Measurements from ENCODE around the gene ENOX1.
"Not testable (repeated sequence)": the region's sequence is repeated elsewhere in the genome, so short reads cannot be mapped to it uniquely, and the experiment has no call there.

Gene ENOX1

DNA sequence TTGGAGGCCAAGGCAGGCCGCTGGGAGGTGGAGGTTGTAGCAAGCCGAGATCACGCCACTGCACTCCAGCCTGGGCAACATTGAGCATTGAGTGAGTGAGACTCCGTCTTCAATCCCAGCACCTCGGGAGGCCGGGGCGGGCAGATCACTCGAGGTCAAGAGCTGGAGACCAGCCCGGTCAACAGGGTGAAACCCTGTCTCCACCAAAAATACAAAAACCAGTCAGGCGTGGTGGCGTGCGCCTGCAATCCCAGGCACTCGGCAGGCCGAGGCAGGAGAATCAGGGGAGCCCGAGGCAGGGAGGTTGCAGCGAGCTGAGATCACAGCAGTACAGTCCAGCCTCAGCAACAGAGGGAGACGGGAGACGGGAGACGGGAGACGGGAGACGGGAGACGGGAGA, 369.9 kb downstream of the ENOX1 start:
- H3K79me2 ChIP-seq (ENCODE audit: control insufficient read depth, insufficient read depth, low read length, unreplicated experiment); H3K4me3 ChIP-seq (ENCODE audit: low read depth, low read length); H3K27me3 ChIP-seq (ENCODE audit: insufficient read depth, low read length); H2AFZ ChIP-seq (ENCODE audit: low read length, unreplicated experiment); H3K4me1 ChIP-seq (ENCODE audit: control insufficient read depth, insufficient read depth, low read length, unreplicated experiment); H3K36me3 ChIP-seq (ENCODE audit: insufficient read depth, low read length); H3K27ac ChIP-seq (ENCODE audit: low read depth, low read length): not testable (repeated sequence)

DNA sequence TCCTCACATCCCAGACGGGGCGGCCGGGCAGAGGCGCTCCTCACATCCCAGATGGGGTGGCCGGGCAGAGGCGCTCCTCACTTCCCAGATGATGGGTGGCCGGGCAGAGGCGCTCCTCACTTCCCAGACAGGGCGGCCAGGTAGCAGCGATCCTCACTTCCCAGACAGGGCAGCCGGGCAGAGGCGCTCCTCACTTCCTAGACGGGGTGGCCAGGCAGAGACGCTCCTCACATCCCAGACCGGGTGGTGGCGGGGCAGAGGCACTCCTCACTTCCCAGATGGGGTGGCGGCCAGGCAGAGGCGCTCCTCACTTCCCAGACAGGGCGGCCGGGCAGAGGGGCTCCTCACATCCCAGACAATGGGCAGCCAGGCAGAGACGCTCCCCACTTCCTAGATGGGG, 370.4 kb downstream of the ENOX1 start:
- H3K4me1 ChIP-seq (ENCODE audit: control insufficient read depth, insufficient read depth, low read length, unreplicated experiment); H3K79me2 ChIP-seq (ENCODE audit: control insufficient read depth, insufficient read depth, low read length, unreplicated experiment); H3K27ac ChIP-seq (ENCODE audit: low read depth, low read length); H3K4me3 ChIP-seq (ENCODE audit: low read depth, low read length); H3K27me3 ChIP-seq (ENCODE audit: insufficient read depth, low read length); H2AFZ ChIP-seq (ENCODE audit: low read length, unreplicated experiment); H3K36me3 ChIP-seq (ENCODE audit: insufficient read depth, low read length): not testable (repeated sequence)

DNA sequence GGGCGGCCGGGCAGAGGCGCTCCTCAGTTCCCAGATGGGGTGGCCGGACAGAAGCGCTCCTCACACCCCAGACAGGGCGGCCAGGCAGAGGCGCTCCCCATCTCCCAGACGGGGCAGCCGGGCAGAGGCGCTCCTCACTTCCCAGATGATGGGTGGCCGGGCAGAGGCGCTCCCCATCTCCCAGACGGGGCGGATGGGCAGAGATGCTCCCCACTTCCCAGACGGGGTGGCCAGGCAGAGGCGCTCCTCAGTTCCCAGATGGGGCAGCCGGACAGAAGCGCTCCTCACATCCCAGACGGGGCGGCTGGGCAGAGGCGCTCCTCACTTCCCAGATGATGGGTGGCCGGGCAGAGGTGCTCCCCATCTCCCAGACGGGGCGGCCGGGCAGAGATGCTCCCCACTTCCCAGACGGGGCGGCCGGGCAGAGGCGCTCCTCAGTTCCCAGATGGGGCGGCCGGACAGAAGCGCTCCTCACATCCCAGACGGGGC, 370.8 kb downstream of the ENOX1 start:
- not testable (repeated sequence) for H3K27me3 ChIP-seq (ENCODE audit: insufficient read depth, low read length); H3K27ac ChIP-seq (ENCODE audit: low read depth, low read length); H2AFZ ChIP-seq (ENCODE audit: low read length, unreplicated experiment); H3K4me1 ChIP-seq (ENCODE audit: control insufficient read depth, insufficient read depth, low read length, unreplicated experiment); H3K36me3 ChIP-seq (ENCODE audit: insufficient read depth, low read length); H3K79me2 ChIP-seq (ENCODE audit: control insufficient read depth, insufficient read depth, low read length, unreplicated experiment); H3K4me3 ChIP-seq (ENCODE audit: low read depth, low read length)

DNA sequence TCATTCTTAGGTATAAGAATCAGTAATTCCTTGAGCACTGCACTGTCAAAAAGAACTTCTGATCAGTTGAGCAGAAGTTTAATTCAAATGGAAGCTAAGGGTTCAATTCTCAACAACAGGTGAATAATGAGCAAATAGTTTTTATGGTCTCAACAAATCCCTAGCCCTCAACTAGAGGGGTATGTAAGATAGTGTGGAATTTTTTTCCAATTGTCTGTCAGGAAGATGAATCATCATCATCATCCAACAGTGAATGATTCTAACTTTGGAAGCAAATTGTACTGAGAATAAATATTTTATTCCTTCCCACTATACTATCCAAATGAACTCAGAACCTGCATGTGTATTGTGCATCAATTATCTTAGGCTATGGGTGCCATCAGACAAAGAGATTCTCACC, 372.7 kb downstream of the ENOX1 start:
- no peak overlapping the region for H3K4me3 ChIP-seq (ENCODE audit: low read depth, low read length)
- H3K27ac ChIP-seq (ENCODE audit: low read depth, low read length), result no peak overlapping the region
- H2AFZ ChIP-seq (ENCODE audit: low read length, unreplicated experiment), result no peak overlapping the region
- H3K27me3 ChIP-seq (ENCODE audit: insufficient read depth, low read length), result no peaks in the 10 kb centered on the region
- no peaks in the 10 kb centered on the region for H3K36me3 ChIP-seq (ENCODE audit: insufficient read depth, low read length)
- no peaks in the 10 kb centered on the region for H3K4me1 ChIP-seq (ENCODE audit: control insufficient read depth, insufficient read depth, low read length, unreplicated experiment)
- H3K79me2 ChIP-seq (ENCODE audit: control insufficient read depth, insufficient read depth, low read length, unreplicated experiment), result no peaks in the 10 kb centered on the region

DNA sequence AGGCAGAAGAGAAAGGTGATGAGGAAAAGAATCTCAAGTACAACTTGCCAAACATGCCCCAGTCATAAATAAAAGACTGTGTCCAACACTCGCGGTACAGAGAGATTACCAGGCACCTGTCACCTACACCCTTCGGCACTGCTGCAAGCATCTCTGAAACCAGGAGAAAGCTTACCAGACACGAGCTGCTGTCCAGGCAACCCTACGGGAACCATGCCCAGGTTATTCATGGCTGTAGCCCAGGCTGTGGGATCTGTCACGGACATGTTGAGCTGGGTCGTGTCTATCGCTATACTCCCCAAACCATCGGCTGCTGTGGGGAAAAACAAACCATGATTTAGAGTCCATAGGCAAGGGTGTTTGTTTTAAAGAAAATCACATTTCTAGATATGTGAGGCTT, 375.0 kb downstream of the ENOX1 start:
- no peak overlapping the region for H3K27ac ChIP-seq (ENCODE audit: low read depth, low read length)
- H3K36me3 ChIP-seq (ENCODE audit: insufficient read depth, low read length), result no peaks in the 10 kb centered on the region
- H2AFZ ChIP-seq (ENCODE audit: low read length, unreplicated experiment), result no peak overlapping the region
- no peaks in the 10 kb centered on the region for H3K4me1 ChIP-seq (ENCODE audit: control insufficient read depth, insufficient read depth, low read length, unreplicated experiment)
- no peaks in the 10 kb centered on the region for H3K27me3 ChIP-seq (ENCODE audit: insufficient read depth, low read length)
- no peak overlapping the region for H3K4me3 ChIP-seq (ENCODE audit: low read depth, low read length)
- no peaks in the 10 kb centered on the region for H3K79me2 ChIP-seq (ENCODE audit: control insufficient read depth, insufficient read depth, low read length, unreplicated experiment)

DNA sequence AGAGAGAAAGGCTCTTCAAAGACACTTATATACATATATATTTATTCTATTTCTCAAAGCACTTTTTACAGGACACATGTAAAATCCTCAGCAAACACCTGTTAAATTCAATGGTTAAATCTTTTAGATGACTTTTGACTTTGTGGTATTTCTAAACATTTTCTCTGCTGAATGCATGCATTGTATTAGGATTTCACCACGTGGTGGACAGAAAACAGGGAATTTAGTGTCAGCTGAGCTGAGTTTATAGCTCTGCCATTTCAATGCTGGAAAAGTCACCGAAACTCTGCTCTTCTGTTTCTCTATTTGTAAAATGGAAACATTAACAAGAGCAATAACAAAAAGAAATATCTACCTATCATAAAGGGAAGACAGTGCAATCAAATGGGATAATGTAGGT, 375.6 kb downstream of the ENOX1 start:
- H3K27me3 ChIP-seq (ENCODE audit: insufficient read depth, low read length), result no peaks in the 10 kb centered on the region
- H3K36me3 ChIP-seq (ENCODE audit: insufficient read depth, low read length), result no peaks in the 10 kb centered on the region
- no peak overlapping the region for H3K27ac ChIP-seq (ENCODE audit: low read depth, low read length)
- H3K4me1 ChIP-seq (ENCODE audit: control insufficient read depth, insufficient read depth, low read length, unreplicated experiment), result no peaks in the 10 kb centered on the region
- H2AFZ ChIP-seq (ENCODE audit: low read length, unreplicated experiment), result no peak overlapping the region
- H3K79me2 ChIP-seq (ENCODE audit: control insufficient read depth, insufficient read depth, low read length, unreplicated experiment), result no peaks in the 10 kb centered on the region
- H3K4me3 ChIP-seq (ENCODE audit: low read depth, low read length), result no peak overlapping the region

DNA sequence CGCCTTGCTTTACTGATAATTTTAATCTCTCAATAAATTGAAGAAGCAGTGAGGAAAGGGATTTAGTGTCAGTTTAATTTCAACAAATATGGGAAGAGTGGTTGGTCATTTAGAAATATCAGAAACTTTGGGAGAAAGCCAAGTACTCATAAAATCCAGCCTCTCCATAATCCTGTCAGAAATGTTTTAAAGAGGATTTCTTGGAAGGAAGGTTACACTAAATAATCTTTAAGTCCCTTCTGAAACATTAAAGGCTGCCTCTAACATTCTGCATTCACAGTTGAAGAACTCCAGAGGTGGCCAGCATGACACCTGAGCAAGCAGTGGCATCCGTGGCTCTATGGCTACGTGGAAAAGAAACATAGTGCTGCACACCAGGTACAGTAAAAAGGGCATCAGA, 378.5 kb downstream of the ENOX1 start:
- Histone ChIP-seq H3K4me1 (ENCODE audit: control insufficient read depth, insufficient read depth, low read length, unreplicated experiment) (no peaks in the 10 kb centered on the region), H3K27ac (ENCODE audit: low read depth, low read length) (no peak overlapping the region), H2AFZ (ENCODE audit: low read length, unreplicated experiment) (no peak overlapping the region), H3K79me2 (ENCODE audit: control insufficient read depth, insufficient read depth, low read length, unreplicated experiment) (no peaks in the 10 kb centered on the region), H3K4me3 (ENCODE audit: low read depth, low read length) (no peak overlapping the region), H3K27me3 (ENCODE audit: insufficient read depth, low read length) (no peaks in the 10 kb centered on the region), H3K36me3 (ENCODE audit: insufficient read depth, low read length) (no peaks in the 10 kb centered on the region)

DNA sequence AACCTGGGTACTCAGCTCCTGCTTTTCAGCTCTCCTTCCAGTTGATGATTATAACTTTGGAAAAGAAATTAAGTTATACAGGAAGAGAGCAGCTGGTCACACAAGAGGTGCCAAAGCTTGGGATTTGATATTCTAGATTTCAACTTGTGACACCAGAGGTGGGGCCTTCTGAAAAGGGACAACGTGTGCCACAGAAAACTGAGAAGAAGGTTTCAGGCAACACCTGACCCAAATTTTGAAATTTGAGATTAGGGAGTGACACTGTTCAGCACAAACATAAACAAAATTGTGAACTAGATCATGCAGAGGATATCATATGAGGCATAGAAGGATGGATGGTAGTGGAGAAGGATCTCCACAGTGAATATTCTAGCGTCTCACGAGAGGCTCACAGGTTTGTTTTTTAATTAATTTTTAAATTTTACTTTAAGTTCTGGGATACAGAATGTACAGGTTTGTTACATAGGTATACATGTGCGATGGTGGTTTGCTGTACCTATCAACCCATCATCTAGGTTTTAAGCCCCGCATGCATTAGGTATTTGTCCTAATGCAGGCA, 379.7 kb downstream of the ENOX1 start:
- no peak overlapping the region for H2AFZ ChIP-seq (ENCODE audit: low read length, unreplicated experiment)
- H3K27ac ChIP-seq (ENCODE audit: low read depth, low read length), result no peak overlapping the region
- no peaks in the 10 kb centered on the region for H3K27me3 ChIP-seq (ENCODE audit: insufficient read depth, low read length)

DNA sequence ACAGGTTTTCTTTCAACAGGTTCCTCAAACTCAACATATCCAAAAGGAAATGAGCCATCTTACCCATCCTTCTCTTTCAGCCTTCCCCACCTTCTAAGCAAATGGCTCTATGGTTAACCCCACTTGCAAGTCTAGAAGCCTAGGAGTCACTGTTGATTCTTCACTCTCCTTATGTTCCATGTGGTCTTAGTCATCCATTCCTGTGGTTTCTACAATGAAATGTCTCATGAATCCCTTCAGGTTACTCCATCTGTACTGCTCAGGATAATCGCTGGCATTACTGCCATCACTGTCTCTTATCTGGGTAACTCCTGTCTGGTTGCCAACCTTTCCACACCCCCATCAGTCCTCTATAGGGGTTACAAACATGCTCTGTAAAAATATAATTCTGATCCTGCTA, 381.3 kb downstream of the ENOX1 start:
- no peak overlapping the region for H3K4me3 ChIP-seq (ENCODE audit: low read depth, low read length)
- H3K79me2 ChIP-seq (ENCODE audit: control insufficient read depth, insufficient read depth, low read length, unreplicated experiment), result no peaks in the 10 kb centered on the region
- H3K27ac ChIP-seq (ENCODE audit: low read depth, low read length), result no peak overlapping the region
- H3K4me1 ChIP-seq (ENCODE audit: control insufficient read depth, insufficient read depth, low read length, unreplicated experiment), result no peaks in the 10 kb centered on the region
- H3K36me3 ChIP-seq (ENCODE audit: insufficient read depth, low read length), result no peaks in the 10 kb centered on the region
- no peaks in the 10 kb centered on the region for H3K27me3 ChIP-seq (ENCODE audit: insufficient read depth, low read length)
- H2AFZ ChIP-seq (ENCODE audit: low read length, unreplicated experiment), result no peak overlapping the region

More for the DNA sequence above, 379.7 kb downstream of the ENOX1 start:
- Histone ChIP-seq H3K4me1 (ENCODE audit: control insufficient read depth, insufficient read depth, low read length, unreplicated experiment) (no peaks in the 10 kb centered on the region), H3K79me2 (ENCODE audit: control insufficient read depth, insufficient read depth, low read length, unreplicated experiment) (no peaks in the 10 kb centered on the region), H3K4me3 (ENCODE audit: low read depth, low read length) (no peak overlapping the region), H3K36me3 (ENCODE audit: insufficient read depth, low read length) (no peaks in the 10 kb centered on the region)

DNA sequence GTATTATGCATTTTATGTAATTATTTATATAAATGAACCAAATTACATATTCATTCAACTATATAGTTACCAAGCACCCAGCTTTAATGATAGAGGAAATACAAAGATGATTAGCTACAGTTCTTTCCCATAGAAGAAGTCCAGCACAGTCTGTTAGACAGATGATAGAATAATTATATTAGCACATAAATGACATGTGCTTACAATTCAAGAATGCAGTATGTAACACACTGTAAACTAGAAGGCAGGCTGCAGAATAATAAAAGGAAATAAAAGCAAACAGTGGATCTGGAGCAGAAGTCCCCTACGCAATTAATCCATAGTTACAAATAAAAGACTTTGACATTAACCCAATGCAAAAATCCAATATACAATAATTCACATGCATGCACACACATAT, 384.4 kb downstream of the ENOX1 start:
- no peak overlapping the region for H3K27ac ChIP-seq (ENCODE audit: low read depth, low read length)
- H3K4me3 ChIP-seq (ENCODE audit: low read depth, low read length), result no peak overlapping the region
- no peaks in the 10 kb centered on the region for H3K36me3 ChIP-seq (ENCODE audit: insufficient read depth, low read length)
- H2AFZ ChIP-seq (ENCODE audit: low read length, unreplicated experiment), result no peak overlapping the region
- no peaks in the 10 kb centered on the region for H3K79me2 ChIP-seq (ENCODE audit: control insufficient read depth, insufficient read depth, low read length, unreplicated experiment)
- no peaks in the 10 kb centered on the region for H3K27me3 ChIP-seq (ENCODE audit: insufficient read depth, low read length)
- H3K4me1 ChIP-seq (ENCODE audit: control insufficient read depth, insufficient read depth, low read length, unreplicated experiment), result peaks cover 1% of the 10 kb centered on the region

DNA sequence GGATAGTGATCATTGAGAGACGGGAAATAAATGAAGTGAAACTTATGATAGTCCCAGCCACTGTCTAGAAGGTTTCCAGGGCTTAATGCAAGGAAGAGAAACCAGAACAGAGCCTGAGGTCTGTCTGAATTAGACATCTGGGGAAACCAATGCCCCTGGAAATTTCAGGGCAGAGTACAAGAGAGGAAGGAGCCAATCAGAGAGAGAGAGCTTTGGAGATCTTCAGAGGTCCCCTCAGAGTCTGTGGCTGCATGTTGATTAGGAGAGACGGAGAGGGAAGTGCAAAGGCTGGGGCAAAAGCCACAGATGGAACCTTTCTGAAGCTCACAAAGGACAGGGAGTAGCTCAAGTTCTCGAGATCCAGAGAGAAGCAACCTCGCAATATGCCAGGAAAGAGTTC, 385.4 kb downstream of the ENOX1 start:
- Histone ChIP-seq H3K27ac (ENCODE audit: low read depth, low read length) (no peak overlapping the region), H2AFZ (ENCODE audit: low read length, unreplicated experiment) (no peak overlapping the region), H3K27me3 (ENCODE audit: insufficient read depth, low read length) (no peaks in the 10 kb centered on the region), H3K4me3 (ENCODE audit: low read depth, low read length) (no peak overlapping the region), H3K79me2 (ENCODE audit: control insufficient read depth, insufficient read depth, low read length, unreplicated experiment) (no peaks in the 10 kb centered on the region), H3K4me1 (ENCODE audit: control insufficient read depth, insufficient read depth, low read length, unreplicated experiment) (peaks cover 4% of the 10 kb centered on the region), H3K36me3 (ENCODE audit: insufficient read depth, low read length) (no peaks in the 10 kb centered on the region)

Data from ACC112 (cell line).